ENCODE results near the gene CDH13. TPM values are rescaled to one million over a fixed set of nuclear protein-coding genes. Genes with fewer than 3 reads are reported as not detected.

Gene CDH13
- total RNA-seq, 2 experiments from 2014 or later = not detected

DNA sequence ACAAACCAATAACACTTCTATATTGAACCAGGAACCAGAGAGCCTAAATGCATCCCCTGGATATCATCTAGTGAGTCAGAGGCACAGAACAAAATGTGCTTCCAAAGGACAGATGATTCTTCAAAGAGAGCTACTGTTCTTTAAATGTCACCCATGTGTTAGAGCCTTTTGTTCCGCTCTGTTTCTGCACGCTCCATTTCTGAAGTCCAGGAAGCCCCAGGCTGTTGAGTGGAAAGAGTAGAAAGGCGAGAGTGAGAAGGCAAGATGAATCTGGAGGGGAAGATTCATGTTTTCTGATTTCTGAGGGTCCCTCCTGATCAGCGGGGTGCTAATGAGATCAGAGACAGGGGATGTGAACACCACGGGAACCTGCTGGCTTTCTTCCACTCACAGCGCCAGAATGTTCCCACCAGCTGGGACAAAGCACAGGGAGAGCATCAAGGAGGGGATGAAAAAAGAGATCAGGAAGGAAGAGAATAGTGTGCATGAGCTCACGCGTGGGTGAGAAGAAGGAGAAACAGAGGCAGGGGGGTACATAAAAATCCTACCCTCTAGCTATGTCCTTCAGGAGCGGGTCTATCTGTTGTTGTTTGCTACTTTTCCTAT, 621.1 kb downstream of the CDH13 start:
- no peak for DNase-seq
- Mint-ChIP-seq H3K4me1 (no peaks in the 10 kb centered on the region), H3K9me3 (peaks cover 2% of the 10 kb centered on the region), H3K4me3 (no peak overlapping the region), H3K36me3 (no peaks in the 10 kb centered on the region), H3K27ac (no peak overlapping the region), H3K27me3 (no peaks in the 10 kb centered on the region)

DNA sequence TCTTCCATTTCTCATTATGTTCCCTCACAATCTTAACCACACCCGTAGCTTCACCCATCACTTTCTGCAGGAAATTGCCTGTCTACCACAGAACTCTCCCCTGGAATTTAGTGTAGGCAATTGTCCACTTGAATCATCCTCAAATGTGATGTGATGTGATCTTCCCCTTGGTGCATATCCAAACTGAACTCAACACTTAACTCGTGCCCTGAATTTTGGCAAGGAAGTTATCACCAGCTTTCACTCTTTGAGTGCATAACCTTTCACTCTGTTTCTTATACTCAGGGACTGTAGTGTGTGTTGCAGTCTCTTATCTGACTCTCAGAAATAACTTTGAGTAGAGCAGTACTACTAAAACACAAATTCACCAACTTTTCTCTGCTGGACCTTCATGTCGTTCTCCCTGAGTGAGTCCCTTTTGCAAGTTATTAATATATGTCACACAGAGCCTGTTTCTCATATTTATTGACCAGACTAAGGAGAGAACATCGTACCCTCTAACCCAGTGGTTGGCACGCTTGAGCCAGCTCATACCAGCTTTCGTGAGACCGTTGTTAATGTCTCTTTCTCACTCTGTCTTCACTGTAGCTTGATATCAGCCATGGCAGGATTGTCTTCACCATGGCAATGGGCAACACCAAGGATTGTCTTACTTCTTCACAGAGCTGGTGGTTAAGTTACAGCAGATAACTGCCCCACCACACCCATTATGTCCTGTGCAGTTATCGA, 622.1 kb downstream of the CDH13 start:
- Mint-ChIP-seq H3K4me3 (no peak overlapping the region), H3K27me3 (no peaks in the 10 kb centered on the region), H3K4me1 (no peaks in the 10 kb centered on the region), H3K27ac (no peak overlapping the region), H3K36me3 (no peaks in the 10 kb centered on the region), H3K9me3 (peaks cover 2% of the 10 kb centered on the region)
- DNase-seq = no peak

DNA sequence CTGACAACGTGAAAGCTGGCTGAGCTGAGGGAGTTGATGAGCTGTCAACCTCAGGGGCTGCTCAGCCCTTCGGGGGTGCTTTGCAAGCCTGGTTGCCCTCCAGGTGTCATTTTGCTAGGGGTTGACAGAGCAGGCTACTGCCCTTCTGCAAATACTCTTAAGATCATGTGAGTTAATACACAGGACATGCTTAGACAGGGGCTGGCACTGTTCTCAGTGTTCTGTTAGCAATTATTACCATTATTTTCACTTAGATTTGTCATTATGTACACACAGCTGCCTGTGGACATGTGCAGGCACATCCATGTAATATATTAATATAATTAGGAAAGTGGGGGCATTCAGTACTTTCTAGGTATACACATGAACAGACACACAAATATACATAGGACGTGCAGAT, 626.8 kb downstream of the CDH13 start:
- Mint-ChIP-seq H3K4me3 (no peak overlapping the region), H3K9me3 (peaks cover 2% of the 10 kb centered on the region), H3K27ac (no peak overlapping the region), H3K36me3 (no peaks in the 10 kb centered on the region), H3K27me3 (peaks cover 3% of the 10 kb centered on the region), H3K4me1 (no peaks in the 10 kb centered on the region)
- no peak for DNase-seq

DNA sequence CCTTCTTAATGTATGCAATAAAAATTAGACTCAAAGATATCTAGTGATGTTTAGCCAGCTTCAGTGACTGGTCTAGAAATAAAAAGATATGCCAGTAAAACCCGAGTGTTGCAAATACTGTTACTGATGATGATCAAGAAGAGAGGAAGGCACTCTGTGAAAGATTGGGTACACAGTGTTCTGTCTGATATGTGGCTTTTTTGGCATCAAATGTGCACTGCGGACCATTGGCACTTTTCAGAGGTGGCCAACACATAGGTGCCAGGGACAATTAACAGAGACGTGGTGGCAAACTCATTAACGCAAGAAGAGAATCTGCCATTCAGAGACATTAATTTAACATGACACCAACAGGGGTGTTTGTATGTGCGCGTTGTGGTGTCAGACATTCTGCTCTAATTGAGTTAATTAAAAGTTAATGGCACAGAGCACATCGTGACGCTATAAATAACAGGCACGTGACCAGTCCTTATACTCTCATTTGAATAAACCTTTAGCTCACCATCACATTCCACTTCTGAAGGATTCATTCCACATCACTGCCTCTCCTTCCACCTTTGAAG, 631.7 kb downstream of the CDH13 start:
- no peak for DNase-seq
- Mint-ChIP-seq H3K9me3 (no peaks in the 10 kb centered on the region), H3K36me3 (no peaks in the 10 kb centered on the region), H3K27me3 (peaks cover 3% of the 10 kb centered on the region), H3K4me3 (no peak overlapping the region), H3K4me1 (no peaks in the 10 kb centered on the region), H3K27ac (no peak overlapping the region)

DNA sequence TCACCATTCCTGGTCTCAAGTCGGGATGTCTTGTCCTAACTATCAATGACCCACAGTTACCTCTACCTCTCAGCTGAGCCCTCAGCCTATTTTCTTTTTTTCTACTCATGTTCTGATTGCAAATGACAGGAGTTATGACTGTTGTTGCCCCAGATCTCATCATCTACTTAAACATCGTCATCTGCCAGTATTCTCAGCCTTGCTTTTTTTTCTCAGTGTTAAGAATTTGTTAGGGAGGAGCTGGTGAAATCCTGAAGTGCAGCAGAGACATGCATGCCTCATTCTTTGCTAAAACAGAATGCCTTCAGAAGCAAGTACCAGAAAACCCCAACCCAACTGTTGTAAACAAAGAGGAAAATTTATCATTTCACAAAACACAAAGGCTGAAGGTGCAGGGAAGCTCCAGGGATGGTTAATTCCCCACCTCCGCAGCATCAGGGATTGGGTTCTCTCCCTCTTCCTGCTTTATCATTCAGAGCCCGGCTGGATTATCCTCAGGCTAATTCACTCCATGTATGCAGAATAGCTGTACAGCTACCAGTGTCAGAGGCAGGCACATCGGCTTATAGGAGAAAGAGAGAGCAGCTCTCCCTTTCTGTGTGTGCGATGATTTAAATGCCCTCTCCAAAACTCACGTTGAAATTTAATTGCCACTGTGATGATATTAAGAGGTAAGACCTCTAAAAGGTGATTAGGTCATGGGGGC, 640.2 kb downstream of the CDH13 start:
- H3K4me1 Mint-ChIP-seq = no peaks in the 10 kb centered on the region
- no peak overlapping the region for H3K4me3 Mint-ChIP-seq
- DNase-seq = no peak
- no peak overlapping the region for H3K27ac Mint-ChIP-seq
- no peaks in the 10 kb centered on the region for H3K9me3 Mint-ChIP-seq
- peaks cover 4% of the 10 kb centered on the region for H3K27me3 Mint-ChIP-seq
- H3K36me3 Mint-ChIP-seq = no peaks in the 10 kb centered on the region

DNA sequence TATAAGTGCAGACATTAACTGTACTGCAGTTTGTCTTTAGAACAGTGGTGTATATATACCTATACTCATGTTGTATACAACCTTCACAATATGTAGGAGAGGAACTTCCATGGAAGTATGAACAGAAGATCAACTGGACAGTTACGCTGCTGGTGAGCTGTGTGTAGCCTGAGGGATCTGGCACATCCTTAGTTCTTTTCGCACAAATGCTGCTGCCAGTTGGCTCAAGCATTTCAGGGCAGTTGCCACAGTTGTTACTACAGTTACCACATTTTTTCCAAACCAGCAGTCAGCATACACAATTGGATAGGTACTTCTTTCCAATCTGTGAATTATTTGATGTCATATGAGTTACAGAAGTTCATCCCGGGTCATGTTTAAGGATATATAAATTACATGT, 641.4 kb downstream of the CDH13 start:
- Mint-ChIP-seq H3K27me3 (peaks cover 4% of the 10 kb centered on the region), H3K9me3 (no peaks in the 10 kb centered on the region), H3K36me3 (no peaks in the 10 kb centered on the region), H3K4me3 (no peak overlapping the region), H3K4me1 (no peaks in the 10 kb centered on the region), H3K27ac (no peak overlapping the region)
- no peak for DNase-seq

DNA sequence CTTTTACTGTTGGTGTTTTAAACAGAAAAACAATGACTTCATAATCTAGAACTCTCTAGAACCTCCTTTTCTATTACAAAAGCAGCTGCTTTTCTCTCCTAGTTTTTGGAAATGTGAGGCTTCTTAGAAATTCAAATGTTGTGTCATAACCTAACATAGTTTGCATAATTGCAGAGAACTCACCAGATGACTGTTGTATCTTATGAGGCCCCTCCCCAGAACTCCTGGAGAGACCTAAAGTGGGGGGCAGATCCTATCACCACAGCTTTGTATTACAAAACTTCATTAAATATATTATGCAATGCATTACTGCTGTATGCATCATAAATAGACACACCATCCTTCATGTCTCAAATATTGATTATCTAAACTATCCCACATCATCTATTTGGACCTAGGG, 642.3 kb downstream of the CDH13 start:
- no peaks in the 10 kb centered on the region for H3K9me3 Mint-ChIP-seq
- no peaks in the 10 kb centered on the region for H3K36me3 Mint-ChIP-seq
- peaks cover 4% of the 10 kb centered on the region for H3K27me3 Mint-ChIP-seq
- H3K4me1 Mint-ChIP-seq = no peaks in the 10 kb centered on the region
- H3K27ac Mint-ChIP-seq = no peak overlapping the region
- H3K4me3 Mint-ChIP-seq = no peak overlapping the region
- no peak for DNase-seq

DNA sequence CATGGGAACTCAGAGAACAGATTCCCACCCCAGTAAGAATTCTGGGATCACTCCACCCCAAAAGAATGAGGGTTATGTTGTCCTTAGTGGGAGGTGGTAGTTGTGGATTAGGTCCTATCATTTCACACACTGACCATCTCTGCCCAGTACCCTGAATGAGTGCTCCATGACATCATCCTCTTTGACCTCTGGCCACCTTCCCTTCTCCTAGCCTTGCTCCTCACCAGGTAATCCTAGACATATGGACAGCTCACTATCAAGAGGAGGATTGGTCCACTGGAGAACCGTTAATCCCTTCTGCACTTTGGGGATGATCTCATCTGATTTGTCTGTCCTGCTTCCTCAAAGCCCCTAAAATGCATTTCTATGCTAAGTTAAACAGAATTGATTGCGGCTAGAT, 642.8 kb downstream of the CDH13 start:
- Mint-ChIP-seq H3K27ac (no peak overlapping the region), H3K27me3 (peaks cover 4% of the 10 kb centered on the region), H3K36me3 (no peaks in the 10 kb centered on the region), H3K4me3 (no peak overlapping the region), H3K9me3 (no peaks in the 10 kb centered on the region), H3K4me1 (no peaks in the 10 kb centered on the region)
- no peak for DNase-seq

DNA sequence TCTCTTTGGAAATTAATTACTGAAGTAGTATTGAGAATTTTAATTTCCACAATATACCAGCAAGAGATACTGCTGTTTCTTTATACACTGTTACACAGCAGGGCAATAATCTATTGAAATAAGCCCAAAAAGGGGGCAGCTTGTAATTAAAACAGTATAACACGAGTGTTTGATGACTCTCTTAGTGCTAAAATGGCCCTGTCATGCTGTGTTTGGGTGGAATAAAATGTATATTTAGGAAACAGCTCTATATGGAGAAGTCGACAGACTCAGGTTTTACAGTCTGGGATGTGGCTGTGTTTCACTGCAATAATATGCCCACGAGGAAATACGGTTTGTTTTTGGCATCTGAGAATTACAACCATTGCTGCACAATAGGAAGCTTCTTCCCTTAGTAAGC, 643.3 kb downstream of the CDH13 start:
- H3K36me3 Mint-ChIP-seq = no peaks in the 10 kb centered on the region
- H3K27me3 Mint-ChIP-seq = peaks cover 4% of the 10 kb centered on the region
- H3K27ac Mint-ChIP-seq = no peak overlapping the region
- H3K9me3 Mint-ChIP-seq = no peaks in the 10 kb centered on the region
- DNase-seq = no peak
- no peak overlapping the region for H3K4me3 Mint-ChIP-seq
- no peaks in the 10 kb centered on the region for H3K4me1 Mint-ChIP-seq

DNA sequence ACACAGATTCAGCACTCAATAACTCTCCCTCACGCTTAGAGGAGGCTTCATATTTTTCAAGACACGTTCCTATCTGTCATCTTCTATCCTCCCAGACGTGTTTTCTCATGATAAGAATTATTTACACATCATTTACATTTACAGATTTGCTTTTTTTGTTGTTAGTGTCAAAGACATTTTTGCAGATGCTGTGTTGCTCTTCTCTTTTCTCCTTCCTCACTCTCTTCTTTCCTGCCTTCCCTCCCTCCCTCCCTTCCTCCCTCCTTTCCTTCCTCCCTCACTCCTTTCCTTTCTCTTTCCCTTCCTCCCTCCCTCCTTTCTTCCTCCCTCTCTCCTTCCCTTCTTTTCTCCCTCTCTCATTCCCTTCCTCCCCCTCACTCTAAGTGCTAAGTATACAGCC, 643.9 kb downstream of the CDH13 start:
- no peak overlapping the region for H3K27ac Mint-ChIP-seq
- H3K36me3 Mint-ChIP-seq = no peaks in the 10 kb centered on the region
- no peak overlapping the region for H3K4me3 Mint-ChIP-seq
- no peaks in the 10 kb centered on the region for H3K4me1 Mint-ChIP-seq
- peaks cover 4% of the 10 kb centered on the region for H3K27me3 Mint-ChIP-seq
- no peak for DNase-seq
- H3K9me3 Mint-ChIP-seq = no peaks in the 10 kb centered on the region

DNA sequence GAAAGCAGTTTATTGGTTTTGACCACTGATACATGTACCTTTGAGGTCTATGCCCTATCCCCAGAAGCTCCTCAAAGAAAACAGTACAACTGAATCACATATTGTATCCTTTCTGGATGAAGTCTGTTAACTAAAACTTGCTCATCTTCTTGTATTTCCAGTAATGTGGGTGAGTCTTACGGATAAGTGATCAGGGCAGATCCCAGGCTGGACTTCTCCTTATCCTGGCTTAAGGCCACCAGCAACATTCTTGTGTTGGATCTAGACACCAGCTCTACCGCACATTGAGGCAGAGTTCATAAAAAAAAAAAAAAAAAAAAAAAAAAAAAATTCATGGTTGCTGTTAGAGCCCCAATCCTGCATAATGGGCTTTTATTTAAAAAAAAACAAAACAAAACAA, 644.4 kb downstream of the CDH13 start:
- DNase-seq = no peak
- Mint-ChIP-seq H3K36me3 (no peaks in the 10 kb centered on the region), H3K4me3 (no peak overlapping the region), H3K27me3 (peaks cover 4% of the 10 kb centered on the region), H3K9me3 (no peaks in the 10 kb centered on the region), H3K27ac (no peak overlapping the region), H3K4me1 (no peaks in the 10 kb centered on the region)

DNA sequence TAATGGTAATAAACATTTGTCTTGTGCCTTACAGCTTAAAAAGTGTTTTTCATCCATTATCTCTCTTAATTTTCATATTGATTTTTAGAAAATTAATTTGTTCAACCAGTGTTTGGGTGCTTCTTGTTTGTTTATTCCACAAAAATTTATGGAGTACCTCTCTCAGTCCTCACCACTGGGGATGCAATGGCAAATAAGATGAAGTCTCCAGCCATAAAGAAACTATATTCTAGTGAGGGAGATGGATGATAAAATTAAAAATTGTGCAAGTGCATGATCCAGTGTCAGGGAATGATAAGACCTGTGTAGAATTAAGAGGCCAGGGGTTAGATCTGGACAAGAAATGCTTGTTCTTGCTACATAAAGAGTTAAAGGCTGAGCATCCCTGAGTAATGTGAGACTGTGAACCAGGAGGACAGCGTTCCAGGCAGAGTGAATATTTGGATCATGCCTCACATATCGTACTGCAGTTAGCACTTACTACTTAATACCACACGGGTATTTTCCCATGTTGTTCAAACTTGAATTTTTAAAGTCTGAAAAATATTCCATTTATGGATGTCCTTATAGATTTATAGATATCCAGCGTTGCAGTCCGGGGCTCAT, 645.3 kb downstream of the CDH13 start:
- H3K27ac Mint-ChIP-seq = no peak overlapping the region
- H3K4me3 Mint-ChIP-seq = no peak overlapping the region
- H3K27me3 Mint-ChIP-seq = peaks cover 4% of the 10 kb centered on the region
- H3K9me3 Mint-ChIP-seq = no peaks in the 10 kb centered on the region
- H3K36me3 Mint-ChIP-seq = no peaks in the 10 kb centered on the region
- no peaks in the 10 kb centered on the region for H3K4me1 Mint-ChIP-seq
- DNase-seq = no peak

DNA sequence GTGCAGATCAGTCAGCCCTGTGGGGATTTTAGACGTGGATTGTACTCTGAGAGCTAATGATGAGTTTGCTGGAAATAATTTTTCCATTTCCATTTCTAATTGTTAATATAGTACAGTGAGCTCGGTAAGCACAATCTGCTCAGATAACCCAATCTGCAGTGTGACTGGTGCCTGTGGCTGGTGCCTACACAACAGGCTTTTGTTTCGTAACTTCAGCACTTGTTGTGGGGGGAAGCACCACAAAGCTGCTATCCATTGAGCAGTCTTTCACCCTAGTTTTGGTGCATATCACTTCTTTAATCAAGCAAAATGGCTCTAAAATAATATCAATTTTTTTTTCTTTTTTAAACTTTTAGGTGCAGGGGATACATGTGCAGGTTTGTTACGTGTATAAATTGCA, 646.1 kb downstream of the CDH13 start:
- DNase-seq = no peak
- no peaks in the 10 kb centered on the region for H3K36me3 Mint-ChIP-seq
- H3K27ac Mint-ChIP-seq = no peak overlapping the region
- H3K4me1 Mint-ChIP-seq = no peaks in the 10 kb centered on the region
- no peak overlapping the region for H3K4me3 Mint-ChIP-seq
- no peaks in the 10 kb centered on the region for H3K27me3 Mint-ChIP-seq
- H3K9me3 Mint-ChIP-seq = no peaks in the 10 kb centered on the region

DNA sequence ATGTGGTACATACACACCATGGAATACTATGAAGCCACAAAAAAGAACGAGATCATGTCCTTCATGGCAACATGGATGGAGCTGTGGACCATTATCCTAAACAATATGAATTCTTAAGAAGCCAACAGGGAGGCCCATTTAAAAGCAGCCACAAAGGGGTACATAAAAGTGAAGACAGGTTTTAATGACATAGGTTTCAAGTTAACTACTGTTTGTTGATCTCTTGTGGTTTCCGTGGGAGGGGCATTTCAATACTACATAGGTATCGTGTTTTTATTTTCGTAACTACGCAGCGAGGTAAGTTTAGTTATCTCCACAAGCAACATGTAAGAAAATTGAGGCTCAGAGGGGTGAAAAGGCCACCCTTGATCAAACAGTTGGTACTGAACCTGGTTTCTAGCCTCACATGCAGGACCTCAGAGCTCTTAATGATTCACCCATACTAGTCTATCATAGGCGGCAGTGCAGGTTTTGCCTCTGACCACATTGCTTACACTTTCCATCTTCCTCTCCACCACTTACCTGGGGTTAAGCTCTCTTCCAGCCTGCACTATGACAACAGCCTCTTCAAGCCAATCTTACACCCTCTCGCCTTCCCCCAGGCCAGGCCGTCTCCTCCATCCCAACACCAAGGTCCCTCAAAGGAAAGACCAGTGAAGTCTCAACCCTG, 646.9 kb downstream of the CDH13 start:
- no peaks in the 10 kb centered on the region for H3K36me3 Mint-ChIP-seq
- H3K4me1 Mint-ChIP-seq = no peaks in the 10 kb centered on the region
- no peaks in the 10 kb centered on the region for H3K27me3 Mint-ChIP-seq
- DNase-seq = no peak
- H3K4me3 Mint-ChIP-seq = no peak overlapping the region
- H3K9me3 Mint-ChIP-seq = no peaks in the 10 kb centered on the region
- H3K27ac Mint-ChIP-seq = no peak overlapping the region

DNA sequence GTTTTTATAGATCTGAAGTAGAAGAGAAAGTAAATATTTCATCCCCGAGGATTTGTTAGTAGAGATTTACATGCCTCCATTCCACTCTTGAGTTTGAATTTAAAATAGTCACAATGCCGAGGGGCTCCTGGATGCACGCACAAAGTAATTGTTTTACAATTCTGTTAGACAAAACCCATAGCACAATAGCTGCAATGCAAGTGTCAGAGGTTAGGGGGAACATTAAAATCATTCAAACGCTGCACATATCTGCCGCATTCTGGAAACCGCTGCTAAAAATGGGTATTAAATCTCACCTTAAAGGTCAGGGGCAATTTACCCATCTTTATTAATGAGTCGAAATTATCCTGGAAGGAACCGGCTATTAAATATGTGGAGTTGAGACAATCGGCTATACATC, 652.5 kb downstream of the CDH13 start:
- no peak overlapping the region for H3K27ac Mint-ChIP-seq
- no peak for DNase-seq
- H3K36me3 Mint-ChIP-seq = no peaks in the 10 kb centered on the region
- no peak overlapping the region for H3K4me3 Mint-ChIP-seq
- H3K9me3 Mint-ChIP-seq = no peaks in the 10 kb centered on the region
- no peaks in the 10 kb centered on the region for H3K4me1 Mint-ChIP-seq
- no peaks in the 10 kb centered on the region for H3K27me3 Mint-ChIP-seq

Data from activated naive CD8-positive, alpha-beta T cell treated with anti-CD3 and anti-CD28 coated beads for 36 hours (primary cell).